Lung (tissue), 12 donors: ENCODE data around the gene SLC25A33. TPM values are rescaled to one million over a fixed set of nuclear protein-coding genes. Genes with fewer than 3 reads are reported as not detected.
"Not testable (repeated sequence)": the region's sequence is repeated elsewhere in the genome, so short reads cannot be mapped to it uniquely, and the experiment has no call there.

Experiments
- ATAC-seq: fragments of 200-7000 bp; cut with Tn5 transposase; one replicate; pipeline ENCODE4 v1.9.1; 2020; ENCODE audit warnings: moderate number of reproducible peaks; ENCODE audit not compliant: insufficient read depth, low FRiP score
- DNase-seq, 3 donors: peaks; one replicate each; pipeline ENCODE4 v3.0.0-alpha.2; 2013 to 2017
- H3K27ac ChIP-seq, 2 donors: one replicate each; pipeline ENCODE4 v1.5.1; 2013; ENCODE audit warnings: mild to moderate bottlenecking in 2 of 2, moderate library complexity in 2 of 2, control low read depth in 1 of 2, inconsistent platforms in 1 of 2, low read depth in 1 of 2, low read length in 1 of 2
- H3K27me3 ChIP-seq, 3 donors: one replicate each; pipeline ENCODE4 v1.5.1; 2013; ENCODE audit warnings: low read length in 2 of 3; ENCODE audit not compliant: control insufficient read depth in 3 of 3, insufficient read depth in 3 of 3
- H3K36me3 ChIP-seq, 4 donors: one replicate each; pipeline ENCODE4 v1.5.1; 2013; ENCODE audit warnings: low read length in 4 of 4, mild to moderate bottlenecking in 1 of 4, moderate library complexity in 1 of 4; ENCODE audit not compliant: control insufficient read depth in 4 of 4, insufficient read depth in 4 of 4
- H3K4me1 ChIP-seq, 5 donors: one replicate each; pipeline ENCODE4 v1.5.1; 2013; ENCODE audit warnings: low read length in 5 of 5, mild to moderate bottlenecking in 2 of 5, moderate library complexity in 1 of 5; ENCODE audit not compliant: control insufficient read depth in 5 of 5, insufficient read depth in 5 of 5
- H3K4me3 ChIP-seq: one replicate; pipeline ENCODE4 v1.5.1; 2013; ENCODE audit warnings: mild to moderate bottlenecking, control low read depth, moderate library complexity
- H3K9ac ChIP-seq, 2 donors: one replicate each; pipeline ENCODE4 v1.5.1; 2013; ENCODE audit warnings: low read length in 2 of 2, control low read depth in 1 of 2; ENCODE audit not compliant: insufficient read depth in 1 of 2
- H3K9me3 ChIP-seq, 4 donors: one replicate each; pipeline ENCODE4 v1.5.1; 2013; ENCODE audit warnings: low read length in 3 of 4, mild to moderate bottlenecking in 1 of 4, moderate library complexity in 1 of 4; ENCODE audit not compliant: control insufficient read depth in 4 of 4, insufficient read depth in 3 of 4
- WGBS, 2 donors: extraction: QIAGEN DNeasy Blood & Tissue Kit; methylation state at CpG; one replicate each; pipeline ENCODE4 v1.1.7; 2013; 5-methylcytosine and 5-hydroxymethylcytosine counted together
- polyA plus RNA-seq, 2 donors: library from polyadenylated mRNA; stranded (reverse); fragments of 200-250 nt; gene quantifications; one replicate each; pipeline ENCODE4 v1.2.1, GENCODE V29; 2013
- total RNA-seq, 2 donors: library from RNA; depleted of rRNA in 1 of 2; stranded (reverse); fragments of >200 nt in 1 of 2; gene quantifications; one replicate each; pipeline ENCODE4 v1.2.1, GENCODE V29; 2014 to 2021
- TF ChIP-seq, protein P1 (sequence below): IDR thresholded peaks from 2 replicates; pipeline ENCODE4 v1.5.1; 2012; ENCODE audit warnings: mild to moderate bottlenecking; ENCODE audit errors: control extremely low read depth, extremely low read depth
- donor health status: control.
- donor health status: control.
- donor health status: Bipolar disorder and iron deficiency.
- donor health status: healthy.
- donor health status: DM: yes; HTN: yes; CAD: no.

Gene SLC25A33
- total and polyA plus RNA-seq, 4 donors: 3.2 to 5.2 (median 4.5) TPM

DNA sequence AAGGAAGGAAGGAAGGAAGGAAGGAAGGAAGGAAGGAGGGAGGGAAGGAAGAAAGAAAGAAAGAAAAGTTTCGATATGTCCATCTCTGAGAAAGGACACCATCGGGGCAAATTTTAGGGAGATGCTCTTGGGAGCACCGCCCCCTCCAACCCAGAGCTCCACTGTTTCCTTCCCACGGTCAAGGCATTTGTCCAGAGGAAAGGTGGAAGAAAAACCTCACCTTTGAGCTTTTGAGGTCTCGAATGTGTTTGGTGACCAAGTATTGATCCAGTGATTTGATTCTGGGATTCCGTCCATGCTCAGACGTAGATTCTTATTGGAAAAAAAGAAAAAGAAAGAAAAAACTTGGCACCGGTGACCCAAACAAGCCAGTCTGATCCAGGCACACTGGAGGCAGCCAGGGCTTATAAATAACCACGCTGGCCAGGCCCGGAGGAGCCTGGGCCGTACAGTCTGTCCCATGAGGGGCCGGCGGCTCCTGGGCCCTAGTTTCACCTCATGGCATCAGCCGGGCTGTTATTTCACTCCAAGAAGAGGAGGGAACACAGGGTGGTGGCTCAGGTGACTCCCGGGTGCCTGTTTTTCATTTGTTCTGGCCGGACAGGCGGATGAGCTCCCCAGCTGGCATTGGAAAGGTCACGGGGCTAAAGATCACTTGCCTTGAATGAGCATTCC lies 36.1 kb upstream of the SLC25A33 start:
- Histone ChIP-seq H3K4me1 (peaks cover 0 to 1% (median 0%) of the 10 kb centered on the region in 5 donors), H3K27me3 (no peaks in the 10 kb centered on the region), H3K36me3 (no peaks in the 10 kb centered on the region), H3K9ac (no peak overlapping the region), H3K4me3 (no peak overlapping the region), H3K27ac (no peak overlapping the region), H3K9me3 (no peaks in the 10 kb centered on the region)
- 76 to 84% methylated on average over 18 of the region's 18 CpGs for WGBS, 2 donors
- DNase-seq: no peak
- no peak for ATAC-seq
- TF ChIP-seq, protein P1, sequence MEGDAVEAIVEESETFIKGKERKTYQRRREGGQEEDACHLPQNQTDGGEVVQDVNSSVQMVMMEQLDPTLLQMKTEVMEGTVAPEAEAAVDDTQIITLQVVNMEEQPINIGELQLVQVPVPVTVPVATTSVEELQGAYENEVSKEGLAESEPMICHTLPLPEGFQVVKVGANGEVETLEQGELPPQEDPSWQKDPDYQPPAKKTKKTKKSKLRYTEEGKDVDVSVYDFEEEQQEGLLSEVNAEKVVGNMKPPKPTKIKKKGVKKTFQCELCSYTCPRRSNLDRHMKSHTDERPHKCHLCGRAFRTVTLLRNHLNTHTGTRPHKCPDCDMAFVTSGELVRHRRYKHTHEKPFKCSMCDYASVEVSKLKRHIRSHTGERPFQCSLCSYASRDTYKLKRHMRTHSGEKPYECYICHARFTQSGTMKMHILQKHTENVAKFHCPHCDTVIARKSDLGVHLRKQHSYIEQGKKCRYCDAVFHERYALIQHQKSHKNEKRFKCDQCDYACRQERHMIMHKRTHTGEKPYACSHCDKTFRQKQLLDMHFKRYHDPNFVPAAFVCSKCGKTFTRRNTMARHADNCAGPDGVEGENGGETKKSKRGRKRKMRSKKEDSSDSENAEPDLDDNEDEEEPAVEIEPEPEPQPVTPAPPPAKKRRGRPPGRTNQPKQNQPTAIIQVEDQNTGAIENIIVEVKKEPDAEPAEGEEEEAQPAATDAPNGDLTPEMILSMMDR: no peak

DNA sequence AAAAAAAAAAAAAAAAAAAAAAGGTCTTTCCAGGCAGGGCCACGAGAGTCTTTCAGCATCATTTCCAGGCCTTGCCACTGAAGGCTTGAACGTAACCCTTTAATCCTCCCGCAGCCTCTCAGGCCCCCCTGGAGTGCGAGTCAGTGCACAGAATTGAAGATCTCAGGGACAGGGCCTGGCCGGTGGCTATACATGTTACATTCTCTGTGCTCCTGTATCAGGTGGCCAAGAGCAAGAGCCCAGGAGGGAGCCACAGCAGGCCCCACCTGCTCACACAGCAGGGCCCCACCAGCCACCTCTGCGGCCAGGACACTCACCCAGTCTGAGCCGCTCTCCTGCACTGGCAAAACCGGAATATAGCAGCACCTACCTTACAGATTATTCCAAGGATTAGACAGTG lies 34.1 kb upstream of the SLC25A33 start:
- Histone ChIP-seq H3K9me3 (no peaks in the 10 kb centered on the region), H3K4me3 (no peak overlapping the region), H3K4me1 (peaks cover 0 to 1% (median 0%) of the 10 kb centered on the region in 5 donors), H3K27ac (no peak overlapping the region), H3K36me3 (no peaks in the 10 kb centered on the region), H3K27me3 (no peaks in the 10 kb centered on the region), H3K9ac (no peak overlapping the region)
- DNase-seq: no peak
- TF ChIP-seq, protein P1: no peak
- no peak for ATAC-seq
- WGBS, 2 donors: 88 to 89% methylated on average over 8 of the region's 8 CpGs

DNA sequence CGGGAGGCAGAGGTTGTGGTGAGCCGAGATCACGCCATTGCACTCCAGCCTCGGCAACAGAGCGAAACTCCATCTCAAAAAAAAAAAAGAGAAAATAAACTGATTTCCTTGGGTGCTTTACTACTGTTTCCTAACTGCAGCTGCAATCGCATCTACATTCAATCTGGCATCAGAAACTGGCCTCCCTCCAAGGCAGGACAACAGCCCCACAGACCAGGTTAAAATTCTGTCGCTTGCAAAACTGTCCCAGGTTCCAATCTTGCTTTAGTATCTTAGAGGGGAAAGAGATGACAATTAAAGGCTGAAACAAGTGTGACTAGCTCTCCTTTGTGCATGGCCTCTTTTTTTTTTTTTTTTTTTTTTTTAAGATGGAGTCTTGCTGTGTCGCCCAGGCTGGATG lies 32.4 kb upstream of the SLC25A33 start:
- H3K36me3 ChIP-seq: no peaks in the 10 kb centered on the region
- ATAC-seq: no peak
- no peak overlapping the region for H3K9ac ChIP-seq
- 82 to 92% methylated on average over 8 of the region's 8 CpGs for WGBS, 2 donors
- TF ChIP-seq, protein P1: no peak
- H3K4me1 ChIP-seq: peaks cover 0 to 1% (median 0%) of the 10 kb centered on the region in 5 donors
- H3K4me3 ChIP-seq: no peak overlapping the region
- no peak overlapping the region for H3K27ac ChIP-seq
- no peaks in the 10 kb centered on the region for H3K27me3 ChIP-seq
- no peaks in the 10 kb centered on the region for H3K9me3 ChIP-seq
- DNase-seq: no peak

DNA sequence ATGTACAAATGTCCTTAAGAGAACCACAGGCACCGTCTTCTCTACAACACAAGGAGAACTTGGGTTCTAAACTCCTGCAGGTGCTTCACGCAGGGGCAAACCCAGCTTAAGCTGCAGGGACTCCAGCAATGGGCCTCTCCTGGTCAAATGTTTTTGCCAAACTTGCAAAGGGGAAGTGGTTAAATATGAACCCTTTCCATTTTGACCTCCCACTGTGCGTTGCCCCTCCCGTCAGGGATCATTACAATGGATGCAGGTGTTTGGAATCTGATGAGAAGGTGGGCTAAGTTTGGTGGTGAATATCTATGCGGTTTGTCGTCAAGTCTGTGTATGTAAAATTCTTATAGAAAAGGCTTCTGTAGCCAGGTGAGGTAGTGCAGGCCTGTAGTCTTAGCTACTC lies 29.1 kb upstream of the SLC25A33 start:
- Histone ChIP-seq H3K27me3 (no peaks in the 10 kb centered on the region), H3K36me3 (no peaks in the 10 kb centered on the region), H3K4me3 (no peak overlapping the region), H3K4me1 (no peaks in the 10 kb centered on the region), H3K9me3 (no peaks in the 10 kb centered on the region), H3K9ac (no peak overlapping the region), H3K27ac (no peak overlapping the region)
- no peak for DNase-seq
- ATAC-seq: no peak
- TF ChIP-seq, protein P1: no peak
- 85 to 90% methylated on average over 6 of the region's 6 CpGs for WGBS, 2 donors

DNA sequence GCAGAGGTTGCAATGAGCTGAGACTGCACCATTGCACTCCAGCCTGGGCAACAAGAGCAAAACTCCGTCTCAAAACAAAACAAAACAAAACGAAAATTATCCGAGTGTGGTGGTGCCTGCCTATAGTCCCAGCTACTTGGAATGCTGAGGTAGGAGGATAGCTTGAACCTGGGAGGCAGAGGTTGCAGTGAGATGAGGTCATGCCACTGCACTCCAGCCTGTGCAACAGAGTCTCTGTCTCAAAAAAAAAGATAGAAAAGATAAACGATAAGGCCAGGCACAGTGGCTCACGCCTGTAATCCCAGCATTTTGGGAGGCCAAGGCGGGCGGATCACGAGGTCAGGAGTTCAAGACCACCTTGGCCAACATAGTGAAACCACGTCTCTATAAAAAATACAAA lies 23.7 kb upstream of the SLC25A33 start:
- H3K36me3 ChIP-seq, DNase-seq, H3K27me3 ChIP-seq, H3K9me3 ChIP-seq, H3K4me3 ChIP-seq, ATAC-seq, H3K9ac ChIP-seq, H3K27ac ChIP-seq, H3K4me1 ChIP-seq: not testable (repeated sequence)
- WGBS, 2 donors: 89 to 91% methylated on average over 9 of the region's 9 CpGs
